Trophoblast cell (in vitro differentiated cells and primary cell): ENCODE data around the gene GNG11.
A peak's percentile ranks its signal among the peaks of the same experiment; 100 is the strongest.

ENCODE experiments used
- DNase-seq, 2 donors: peaks; one replicate each; pipeline ENCODE4 v3.0.0-alpha.2; 2016
- H2AFZ ChIP-seq: 2 replicates; pipeline ENCODE4 v1.6.1; 2013; ENCODE audit warnings: low read length, moderate library complexity, mild to moderate bottlenecking; ENCODE audit not compliant: insufficient read depth, poor library complexity
- H2AK5ac ChIP-seq: 2 replicates; pipeline ENCODE4 v1.6.1; 2013; ENCODE audit warnings: mild to moderate bottlenecking, low read length
- H2BK120ac ChIP-seq: 2 replicates; pipeline ENCODE4 v1.6.1; 2013; ENCODE audit warnings: low read length, mild to moderate bottlenecking, moderate library complexity; ENCODE audit not compliant: insufficient read depth, poor library complexity
- H2BK12ac ChIP-seq: 2 replicates; pipeline ENCODE4 v1.6.1; 2013; ENCODE audit warnings: mild to moderate bottlenecking, low read length, moderate library complexity
- H2BK5ac ChIP-seq: 2 replicates; pipeline ENCODE4 v1.6.1; 2013; ENCODE audit warnings: low read length, low read depth, moderate library complexity, mild to moderate bottlenecking; ENCODE audit not compliant: poor library complexity
- H3K14ac ChIP-seq: 2 replicates; pipeline ENCODE4 v1.6.1; 2013; ENCODE audit warnings: mild to moderate bottlenecking, low read length
- H3K18ac ChIP-seq: 2 replicates; pipeline ENCODE4 v1.6.1; 2013; ENCODE audit warnings: mild to moderate bottlenecking, low read length
- H3K23ac ChIP-seq: 2 replicates; pipeline ENCODE4 v1.6.1; 2013; ENCODE audit warnings: low read length
- H3K27ac ChIP-seq: 2 replicates; pipeline ENCODE4 v1.5.1; 2013; ENCODE audit warnings: low read depth, mild to moderate bottlenecking, inconsistent platforms, low read length, moderate library complexity
- H3K27me3 ChIP-seq: 2 replicates; pipeline ENCODE4 v1.6.1; 2013; ENCODE audit warnings: inconsistent platforms, mild to moderate bottlenecking, low read length, moderate library complexity; ENCODE audit not compliant: insufficient read depth
- H3K36me3 ChIP-seq, 2 experiments: 1 replicate in 1 of 2; 2 replicates in 1 of 2; pipeline ENCODE4 v1.6.1; 2013; ENCODE audit warnings: low read length in 2 of 2, mild to moderate bottlenecking in 2 of 2, moderate library complexity in 1 of 2; ENCODE audit not compliant: insufficient read depth in 2 of 2, control insufficient read depth in 1 of 2
- H3K4ac ChIP-seq: 2 replicates; pipeline ENCODE4 v1.6.1; 2013; ENCODE audit warnings: low read depth, mild to moderate bottlenecking, low read length, moderate library complexity
- H3K4me1 ChIP-seq, 2 experiments: 1 replicate in 1 of 2; 2 replicates in 1 of 2; pipeline ENCODE4 v1.6.1; 2013; ENCODE audit warnings: low read length in 2 of 2, mild to moderate bottlenecking in 2 of 2, moderate library complexity in 1 of 2; ENCODE audit not compliant: insufficient read depth in 2 of 2, control insufficient read depth in 1 of 2
- H3K4me2 ChIP-seq: 2 replicates; pipeline ENCODE4 v1.6.1; 2013; ENCODE audit warnings: inconsistent platforms, mild to moderate bottlenecking, low read length, moderate library complexity
- H3K4me3 ChIP-seq: 2 replicates; pipeline ENCODE4 v1.5.1; 2013; ENCODE audit warnings: mild to moderate bottlenecking, low read depth, low read length, inconsistent platforms
- H3K79me1 ChIP-seq: one replicate; pipeline ENCODE4 v1.6.1; 2013; ENCODE audit warnings: low read length
- H3K79me2 ChIP-seq: 2 replicates; pipeline ENCODE4 v1.6.1; 2013; ENCODE audit warnings: low read length, mild to moderate bottlenecking; ENCODE audit not compliant: control insufficient read depth, insufficient read depth, poor library complexity
- H3K9ac ChIP-seq: 2 replicates; pipeline ENCODE4 v1.6.1; 2013; ENCODE audit warnings: mild to moderate bottlenecking, low read length
- H3K9me3 ChIP-seq: 2 replicates; pipeline ENCODE4 v1.6.1; 2013; ENCODE audit warnings: low read depth, mild to moderate bottlenecking, control low read depth, inconsistent platforms, low read length; ENCODE audit not compliant: insufficient read depth
- H4K12ac ChIP-seq: 2 replicates; pipeline ENCODE4 v1.6.1; 2013; ENCODE audit warnings: low read depth, mild to moderate bottlenecking, low read length, moderate library complexity
- H4K8ac ChIP-seq: 2 replicates; pipeline ENCODE4 v1.6.1; 2013; ENCODE audit warnings: low read depth, mild to moderate bottlenecking, low read length, moderate library complexity
- H4K91ac ChIP-seq: one replicate; pipeline ENCODE4 v1.6.1; 2013; ENCODE audit warnings: low read depth, mild to moderate bottlenecking, low read length, moderate library complexity
- WGBS: extraction: QIAGEN DNeasy Blood & Tissue Kit; methylation state at CpG from one replicate; pipeline ENCODE4 v1.1.7; 2013; ENCODE audit warnings: missing lambda C conversion rate; ENCODE audit not compliant: insufficient read length, insufficient coverage; ENCODE audit errors: extremely low coverage; 5-methylcytosine and 5-hydroxymethylcytosine counted together

The GNG11 gene

DNA sequence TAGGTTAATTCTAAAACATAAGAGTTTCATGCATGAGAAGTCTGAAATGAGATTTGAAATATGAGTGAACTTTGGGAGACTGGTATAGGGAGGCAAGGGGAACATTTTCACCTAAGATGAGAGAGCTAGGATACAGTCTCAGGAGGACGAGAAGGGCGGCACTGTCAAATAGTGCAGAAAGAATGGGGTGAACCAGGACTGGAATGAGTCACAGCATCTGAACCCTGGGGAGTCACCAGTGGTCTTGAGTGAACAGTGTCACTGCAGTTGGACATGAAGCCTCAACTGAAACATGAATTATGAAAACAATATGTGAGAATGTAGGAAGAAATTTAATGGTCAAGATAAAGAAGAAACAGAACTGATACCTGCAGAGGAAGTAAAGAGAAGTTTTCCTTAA, 33.8 kb downstream of the GNG11 start:
- Histone ChIP-seq H3K79me1 (no peaks in the 10 kb centered on the region), H3K4me3 (no peak overlapping the region), H2BK5ac (no peak overlapping the region), H3K18ac (no peak overlapping the region), H3K27ac (no peak overlapping the region), H3K4me1 (no peaks in the 10 kb centered on the region), H4K12ac (no peak overlapping the region), H2BK120ac (no peak overlapping the region), H3K23ac (no peak overlapping the region), H2BK12ac (no peak overlapping the region), H3K79me2 (no peaks in the 10 kb centered on the region), H3K9me3 (no peaks in the 10 kb centered on the region), H4K8ac (no peak overlapping the region), H3K4me2 (no peak overlapping the region), H3K4ac (no peak overlapping the region), H2AFZ (no peak overlapping the region), H3K27me3 (no peaks in the 10 kb centered on the region), H2AK5ac (no peak overlapping the region), H3K14ac (no peak overlapping the region), H3K9ac (no peak overlapping the region), H4K91ac (no peak overlapping the region), H3K36me3 (no peaks in the 10 kb centered on the region)
- WGBS, result no CpG with 5 or more reads among the region's 2 CpGs
- no peak for DNase-seq

DNA sequence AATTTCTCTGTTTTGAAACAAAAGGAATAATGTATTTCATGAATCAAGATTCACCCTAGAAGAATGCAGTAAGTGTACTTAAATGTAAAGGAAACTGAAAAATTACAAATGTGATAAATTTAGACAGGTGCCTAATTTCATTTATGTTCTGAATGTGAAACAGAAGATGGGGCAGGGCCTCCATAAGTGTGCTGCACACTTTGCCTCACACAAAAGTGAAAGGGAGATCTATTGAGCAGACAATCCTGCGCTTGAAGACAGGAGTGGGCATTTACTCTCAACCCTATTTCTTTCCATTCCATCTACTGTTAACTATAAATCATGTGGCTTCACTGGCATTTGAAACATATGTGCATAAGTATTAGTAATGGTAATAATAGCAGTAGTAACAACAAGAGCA, 36.2 kb downstream of the GNG11 start:
- Histone ChIP-seq H4K12ac (no peak overlapping the region), H2BK120ac (no peak overlapping the region), H3K36me3 (no peaks in the 10 kb centered on the region), H3K4me2 (no peak overlapping the region), H3K79me2 (no peaks in the 10 kb centered on the region), H2BK12ac (no peak overlapping the region), H3K27me3 (no peaks in the 10 kb centered on the region), H3K4ac (no peak overlapping the region), H3K9ac (no peak overlapping the region), H3K18ac (no peak overlapping the region), H3K4me3 (no peak overlapping the region), H4K8ac (no peak overlapping the region), H3K23ac (no peak overlapping the region), H4K91ac (no peak overlapping the region), H3K9me3 (no peaks in the 10 kb centered on the region), H3K4me1 (no peaks in the 10 kb centered on the region), H3K27ac (no peak overlapping the region), H2AK5ac (no peak overlapping the region), H3K14ac (no peak overlapping the region), H3K79me1 (no peaks in the 10 kb centered on the region), H2AFZ (no peak overlapping the region), H2BK5ac (no peak overlapping the region)
- DNase-seq, result no peak
- no CpG with 5 or more reads among the region's 1 CpG for WGBS

- peak; percentile 40 to 80 for DNase-seq
- no peak overlapping the region for H2BK5ac ChIP-seq
- no peak overlapping the region for H3K18ac ChIP-seq
- no peak overlapping the region for H3K9ac ChIP-seq
- H3K4me2 ChIP-seq, result no peak overlapping the region
- H3K79me2 ChIP-seq, result no peaks in the 10 kb centered on the region
- no peak overlapping the region for H2BK120ac ChIP-seq
- H3K4ac ChIP-seq, result no peak overlapping the region
- H4K12ac ChIP-seq, result no peak overlapping the region
- no peaks in the 10 kb centered on the region for H3K27me3 ChIP-seq
- H2AFZ ChIP-seq, result no peak overlapping the region
- no peak overlapping the region for H4K91ac ChIP-seq
- H3K23ac ChIP-seq, result no peak overlapping the region
- no CpG with 5 or more reads among the region's 3 CpGs for WGBS
- H3K9me3 ChIP-seq, result no peaks in the 10 kb centered on the region
- H2AK5ac ChIP-seq, result no peak overlapping the region
- H3K79me1 ChIP-seq, result no peaks in the 10 kb centered on the region
- no peak overlapping the region for H2BK12ac ChIP-seq
- H3K14ac ChIP-seq, result no peak overlapping the region
- H3K4me3 ChIP-seq, result no peak overlapping the region
- no peaks in the 10 kb centered on the region for H3K4me1 ChIP-seq
- H3K27ac ChIP-seq, result no peak overlapping the region
- no peak overlapping the region for H4K8ac ChIP-seq
- no peaks in the 10 kb centered on the region for H3K36me3 ChIP-seq
Measured at GRCh38 chr7:93958216-93958615, 36.7 kb downstream of the GNG11 start.

- H4K8ac ChIP-seq, result no peak overlapping the region
- no peak overlapping the region for H2AK5ac ChIP-seq
- H3K23ac ChIP-seq, result no peak overlapping the region
- no peak overlapping the region for H3K27ac ChIP-seq
- H3K36me3 ChIP-seq, result no peaks in the 10 kb centered on the region
- H3K9ac ChIP-seq, result no peak overlapping the region
- no CpG with 5 or more reads among the region's 3 CpGs for WGBS
- no peak overlapping the region for H2AFZ ChIP-seq
- no peak overlapping the region for H2BK120ac ChIP-seq
- H3K4me1 ChIP-seq, result no peaks in the 10 kb centered on the region
- H2BK12ac ChIP-seq, result no peak overlapping the region
- H3K9me3 ChIP-seq, result no peaks in the 10 kb centered on the region
- no peak overlapping the region for H2BK5ac ChIP-seq
- H3K4me3 ChIP-seq, result no peak overlapping the region
- no peak overlapping the region for H4K12ac ChIP-seq
- H3K14ac ChIP-seq, result no peak overlapping the region
- no peak overlapping the region for H4K91ac ChIP-seq
- H3K79me1 ChIP-seq, result no peaks in the 10 kb centered on the region
- H3K4ac ChIP-seq, result no peak overlapping the region
- peak; percentile 45 to 74 for DNase-seq
- H3K27me3 ChIP-seq, result no peaks in the 10 kb centered on the region
- no peak overlapping the region for H3K18ac ChIP-seq
- H3K4me2 ChIP-seq, result no peak overlapping the region
- no peaks in the 10 kb centered on the region for H3K79me2 ChIP-seq
Measured at GRCh38 chr7:93958651-93959050, 37.1 kb downstream of the GNG11 start.
